Fibroblast of skin of scalp (primary cell): Measurements from ENCODE around the gene MTIF2.
"Not testable (repeated sequence)": the region's sequence is repeated elsewhere in the genome, so short reads cannot be mapped to it uniquely, and the experiment has no call there.

Source experiments
- DNase-seq: peaks from one replicate; pipeline ENCODE4 v3.0.0-alpha.2; 2013

Gene MTIF2

DNA sequence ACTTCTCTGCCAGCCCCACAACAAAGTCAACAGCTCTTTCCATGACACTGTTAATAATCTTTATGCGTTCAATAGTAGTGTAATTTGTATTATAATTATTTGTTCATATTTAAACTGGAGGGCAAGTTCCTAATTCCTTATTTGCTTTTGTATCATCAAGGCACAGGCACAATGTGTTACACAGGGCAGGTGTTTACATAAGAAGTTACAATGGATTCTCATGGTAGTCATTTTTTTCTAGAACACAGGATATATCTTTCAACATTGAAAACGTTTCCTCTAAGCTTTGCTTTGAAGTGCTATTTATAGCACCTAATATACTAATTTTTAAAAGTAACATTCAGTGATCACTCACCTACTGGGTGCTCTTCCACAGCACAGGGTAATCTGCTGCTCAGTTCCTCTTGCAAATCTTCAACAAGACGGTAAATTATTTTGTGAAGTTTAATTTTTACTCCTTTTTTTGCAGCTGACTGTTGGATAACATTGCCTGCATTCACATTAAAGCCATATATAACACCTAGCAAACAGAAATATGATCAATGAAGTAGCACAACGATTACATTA is 29.3 kb downstream of the MTIF2 start:
- DNase-seq: no peak

- no peak for DNase-seq
Measured at GRCh38 chr2:55236992-55237543, 32.0 kb downstream of the MTIF2 start.

GRCh38 chr2:55235724-55236538 is 33.1 kb downstream of the MTIF2 start:
- no peak for DNase-seq

- no peak for DNase-seq
Measured at GRCh38 chr2:55233658-55233940, 35.4 kb downstream of the MTIF2 start.

- DNase-seq: no peak
Measured at GRCh38 chr2:55232863-55233657, 36.0 kb downstream of the MTIF2 start.

DNA sequence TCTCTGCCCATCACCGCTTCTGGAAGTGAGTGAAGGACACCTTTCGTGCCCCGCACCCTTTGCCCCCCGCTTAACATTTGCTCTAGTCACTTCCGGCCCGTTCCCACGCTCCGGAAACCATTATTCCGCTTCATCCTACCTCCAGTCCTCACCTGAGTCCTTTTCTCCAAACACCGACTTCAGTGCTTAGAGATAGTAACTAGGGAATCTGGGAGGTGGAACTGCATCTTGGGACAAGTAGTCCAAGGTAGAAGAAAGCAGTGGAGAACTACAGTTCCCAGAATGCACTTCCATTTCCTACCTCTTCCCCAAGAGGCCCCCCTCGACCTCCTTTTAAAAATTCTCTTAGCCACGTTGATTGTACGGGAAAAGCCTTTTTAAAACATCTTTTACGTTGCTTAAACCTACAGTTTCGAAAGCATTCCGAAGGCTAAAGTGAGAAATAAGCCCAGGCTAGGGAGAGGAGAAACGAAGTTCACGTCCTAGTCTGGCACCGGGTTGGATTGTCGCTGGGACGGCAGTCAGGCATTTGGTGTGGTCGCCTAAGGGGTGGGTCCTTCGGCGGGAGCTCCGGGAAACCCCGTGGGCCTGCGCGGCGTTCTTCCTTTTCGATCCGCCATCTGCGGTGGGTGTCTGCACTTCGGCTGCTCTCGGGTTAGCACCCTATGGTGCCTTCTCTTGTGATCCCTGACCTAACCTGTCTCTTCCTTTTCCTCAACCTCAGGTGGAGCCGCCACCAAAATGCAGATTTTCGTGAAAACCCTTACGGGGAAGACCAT is 36.8 kb downstream of the MTIF2 start, which contains the start of the genes CLHC1 and RPS27A:
TSS of gene CLHC1 (minus strand) at position 210 of the 779 bp plus-strand sequence. CDS start 9,882 bp downstream, outside the sequence.
TSS of gene RPS27A (plus strand) at position 605 of the 779 bp plus-strand sequence. CDS start at position 742, 137 bp downstream.
- DNase-seq: peak; percentile 94

GRCh38 chr2:55231546-55232083 is 37.4 kb downstream of the MTIF2 start:
- peak; percentile 27 for DNase-seq

DNA sequence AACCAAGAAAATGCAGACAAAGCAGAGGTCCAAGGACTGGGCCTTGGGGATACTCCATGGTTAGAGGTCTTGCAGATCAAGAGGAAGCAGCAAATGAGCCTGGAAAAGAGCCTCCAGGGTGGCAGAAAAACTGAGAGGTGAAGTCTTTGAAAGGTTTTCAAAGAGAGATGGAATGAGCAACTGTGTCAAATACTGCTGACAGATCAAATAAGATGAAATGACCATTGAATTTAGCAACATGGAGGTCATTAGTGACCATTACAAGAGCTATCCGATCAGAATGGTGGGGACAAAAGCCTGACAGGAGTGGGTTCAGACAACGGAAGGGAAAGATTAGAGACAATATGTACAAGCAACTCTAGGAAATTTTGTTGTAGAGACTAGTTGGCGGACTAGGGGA is 38.5 kb downstream of the MTIF2 start:
- DNase-seq: no peak

- no peak for DNase-seq
Measured at GRCh38 chr2:55229221-55229620, 39.8 kb downstream of the MTIF2 start.

DNA sequence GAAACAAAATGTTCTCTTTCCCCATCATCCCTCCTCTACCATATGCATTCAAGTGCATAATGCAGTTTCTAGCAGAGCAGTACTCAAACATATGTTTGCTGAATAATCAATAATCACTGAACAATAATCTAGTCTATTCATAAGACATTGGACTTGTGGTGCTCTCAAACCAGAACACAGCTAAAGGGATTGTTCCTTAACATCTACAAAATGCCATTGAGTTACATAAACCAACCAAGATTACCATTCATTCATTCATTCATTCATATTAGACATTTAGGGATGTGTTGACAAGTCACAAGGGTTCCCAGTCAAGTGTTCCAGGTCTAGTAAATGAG is 40.8 kb downstream of the MTIF2 start:
- DNase-seq: no peak

DNA sequence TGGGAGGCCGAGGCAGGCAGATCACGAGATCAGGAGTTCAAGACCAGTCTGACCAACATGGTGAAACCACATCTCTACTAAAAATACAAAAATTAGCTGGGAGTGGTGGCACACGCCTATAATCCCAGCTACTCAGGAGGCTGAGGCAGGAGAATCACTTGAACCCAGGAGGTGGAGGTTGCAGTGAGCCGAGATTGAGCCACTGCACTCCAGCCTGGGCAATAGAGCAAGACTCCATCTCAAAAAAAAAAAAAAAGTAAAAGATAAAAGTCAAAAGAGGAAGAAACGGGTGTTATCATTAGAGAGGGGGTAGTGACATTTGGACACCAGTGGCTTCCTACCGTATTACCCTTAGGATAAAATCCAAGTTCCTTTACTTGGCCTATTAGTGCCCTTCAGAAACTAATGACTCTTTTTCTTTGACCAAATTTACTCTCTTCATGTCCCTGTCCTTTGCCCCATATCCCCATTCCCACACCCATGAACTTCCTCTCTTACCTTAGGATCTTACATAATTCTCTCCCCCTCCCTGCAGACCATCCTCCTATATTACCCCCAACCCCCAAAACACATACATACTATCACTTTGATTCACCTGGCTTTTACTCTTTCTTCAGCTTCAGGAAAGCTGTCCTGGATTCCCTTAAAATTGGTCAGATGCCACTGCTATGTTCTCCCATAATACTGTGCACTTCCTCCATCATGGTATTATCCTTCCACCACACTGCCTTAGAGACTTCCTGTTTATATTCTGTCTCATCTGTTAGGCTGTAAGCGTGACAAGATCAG is 41.4 kb downstream of the MTIF2 start:
- not testable (repeated sequence) for DNase-seq

- DNase-seq: no peak
Measured at GRCh38 chr2:55225481-55226020, 43.5 kb downstream of the MTIF2 start.

GRCh38 chr2:55224761-55225261 is 44.2 kb downstream of the MTIF2 start:
- DNase-seq: no peak

GRCh38 chr2:55223958-55224760 is 44.9 kb downstream of the MTIF2 start:
- DNase-seq: no peak

DNA sequence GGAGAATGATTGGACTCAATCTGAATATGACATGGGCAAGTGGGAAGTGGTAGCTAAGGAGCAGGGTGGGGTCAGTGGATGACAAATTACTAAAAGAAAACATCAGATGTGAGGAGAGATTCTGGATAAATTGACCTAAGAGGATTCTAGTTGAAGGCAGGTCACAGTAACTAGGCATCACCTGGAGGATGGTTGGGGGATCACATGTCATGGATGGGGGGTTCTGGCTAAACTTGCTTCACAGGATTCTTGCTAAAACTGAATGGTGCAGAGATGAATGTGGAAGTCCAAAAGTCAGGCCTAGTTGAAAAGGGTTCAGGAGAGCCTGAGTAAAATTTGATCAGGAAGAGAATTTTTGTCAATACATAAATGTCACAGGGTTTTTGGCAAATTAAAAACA is 55.2 kb downstream of the MTIF2 start:
- DNase-seq: no peak

DNA sequence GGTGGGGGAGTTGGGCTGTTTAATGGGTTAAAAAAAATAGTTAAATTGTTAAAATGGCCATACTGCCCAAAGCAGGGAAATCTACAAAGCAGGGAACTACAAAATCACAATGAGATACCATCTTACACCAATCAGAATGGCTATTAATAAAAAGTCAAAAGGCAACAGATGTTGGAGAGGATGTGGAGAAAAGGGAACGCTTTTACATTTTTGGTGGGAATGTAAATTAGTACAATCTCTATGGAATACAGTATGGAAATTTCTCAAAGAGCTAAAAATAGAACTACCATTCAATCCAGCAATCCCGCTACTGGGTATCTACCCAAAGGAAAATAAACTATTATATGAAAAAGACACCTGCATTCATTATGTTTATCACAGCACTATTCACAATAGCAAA is 64.1 kb downstream of the MTIF2 start:
- no peak for DNase-seq

GRCh38 chr2:55204536-55204935 is 64.5 kb downstream of the MTIF2 start:
- DNase-seq: no peak

- no peak for DNase-seq
Measured at GRCh38 chr2:55200416-55200815, 68.6 kb downstream of the MTIF2 start.

- DNase-seq: no peak
Measured at GRCh38 chr2:55196526-55196925, 72.5 kb downstream of the MTIF2 start.

DNA sequence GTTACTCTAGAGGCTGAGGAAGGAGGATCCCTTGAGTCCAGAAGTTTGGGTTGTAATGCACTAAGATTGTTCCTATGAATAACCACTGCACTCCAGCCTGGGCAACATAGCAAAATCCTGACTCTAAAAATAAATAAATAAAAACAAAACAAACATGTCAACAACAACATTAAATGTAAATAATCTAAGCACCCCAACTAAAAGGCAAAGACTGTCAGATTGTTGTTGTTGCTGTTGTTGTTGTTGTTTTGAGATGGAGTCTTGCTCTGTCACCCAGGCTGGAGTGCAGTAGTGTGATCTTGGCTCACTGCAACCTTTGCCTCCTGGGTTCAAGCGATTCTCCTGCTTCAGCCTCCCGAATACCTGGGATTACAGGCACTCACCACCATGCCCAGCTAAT is 77.1 kb downstream of the MTIF2 start:
- DNase-seq: not testable (repeated sequence)
